MCF 10A (cell line): ENCODE data around the gene FAM13A. TPM values are rescaled to one million over a fixed set of nuclear protein-coding genes. Genes with fewer than 3 reads are reported as not detected.
"Not testable (repeated sequence)": the region's sequence is repeated elsewhere in the genome, so short reads cannot be mapped to it uniquely, and the experiment has no call there.

Experiments
- BruUV-seq: library from RNA; stranded (reverse); fragments of 400-500 nt; replicated peaks from 2 replicates; lab custom pipeline; 2021; lab: Mats Ljungman, UMichigan
- CTCF ChIA-PET: fragments of 300-600 bp; sonication (Branson Sonifier 250); formaldehyde crosslinking; extraction: SDS; loops from one replicate; lab custom pipeline; 2021; ENCODE audit warnings: antibody characterized with exemption, inconsistent platforms; lab: Yijun Ruan, JAX
- POLR2A ChIA-PET: fragments of 300-600, 350-650 bp; sonication (Branson Sonifier 250); formaldehyde crosslinking; extraction: SDS; loops from one replicate; lab custom pipeline; 2020; ENCODE audit warnings: antibody characterized with exemption, inconsistent platforms; lab: Yijun Ruan, JAX
- DNase-seq: peaks from one replicate; pipeline ENCODE4 v3.0.0-alpha.2; 2018; ENCODE audit not compliant: unreplicated experiment
- H3K27ac Mint-ChIP-seq: one replicate; pipeline ENCODE4 v1.8.0; 2022; ENCODE audit warnings: mild to moderate bottlenecking, low read depth, mixed read lengths; ENCODE audit not compliant: unreplicated experiment
- H3K27me3 Mint-ChIP-seq: one replicate; pipeline ENCODE4 v1.8.0; 2022; ENCODE audit warnings: mixed read lengths; ENCODE audit not compliant: insufficient read depth, unreplicated experiment
- H3K36me3 Mint-ChIP-seq: one replicate; pipeline ENCODE4 v1.8.0; 2022; ENCODE audit warnings: mild to moderate bottlenecking, moderate library complexity, mixed read lengths; ENCODE audit not compliant: insufficient read depth, unreplicated experiment
- H3K4me1 Mint-ChIP-seq: one replicate; pipeline ENCODE4 v1.8.0; 2022; ENCODE audit warnings: mixed read lengths; ENCODE audit not compliant: insufficient read depth, unreplicated experiment
- H3K4me3 Mint-ChIP-seq: one replicate; pipeline ENCODE4 v1.8.0; 2022; ENCODE audit warnings: mild to moderate bottlenecking, moderate library complexity, mixed read lengths; ENCODE audit not compliant: unreplicated experiment
- H3K9me3 Mint-ChIP-seq: one replicate; pipeline ENCODE4 v1.8.0; 2022; ENCODE audit warnings: mixed read lengths; ENCODE audit not compliant: unreplicated experiment
- CTCF ChIP-seq: fragments of 200-600 bp; IDR thresholded peaks from one replicate; pipeline ENCODE4 v1.8.0; 2022; ENCODE audit warnings: antibody characterized with exemption, mild to moderate bottlenecking; ENCODE audit not compliant: unreplicated experiment
- intact Hi-C: fragments of 100-400 bp; cut with micrococcal nuclease; formaldehyde crosslinking; loops from 2 replicates; pipeline ENCODE4 v1.14.1; 2022
- total RNA-seq: library from RNA; stranded (reverse); gene quantifications from 2 replicates; pipeline ENCODE4 v1.2.3, GENCODE V29; 2022

Gene FAM13A
- total RNA-seq, 1 experiment from 2014 or later: 11.1 TPM

GRCh38 chr4:89067417-89067816 is 10.4 kb upstream of the FAM13A start:
- ChIA-PET CTCF (interaction anchor here (1.1 kb wide), 1 partner anchor 37 kb away, joined by 3 read pairs; no protein-coding TSS in a partner anchor), POLR2A (interaction anchor here (1.4 to 1.9 kb wide), 2 partner anchors 10 to 11 kb away, joined by 3 to 10 read pairs; partner anchors contain the start of gene FAM13A)
- no peaks in the 10 kb centered on the region for H3K9me3 Mint-ChIP-seq
- H3K36me3 Mint-ChIP-seq: no peaks in the 10 kb centered on the region
- intact Hi-C loops: no loop called here
- no peaks in the 10 kb centered on the region for H3K27me3 Mint-ChIP-seq
- TF ChIP-seq CTCF: no peak
- no peak overlapping the region for H3K27ac Mint-ChIP-seq
- H3K4me3 Mint-ChIP-seq: no peak overlapping the region
- DNase-seq: no peak
- no TSS peak for BruUV-seq
- H3K4me1 Mint-ChIP-seq: no peaks in the 10 kb centered on the region

- Mint-ChIP-seq H3K4me3 (no peak overlapping the region), H3K36me3 (no peaks in the 10 kb centered on the region), H3K9me3 (peaks cover 8% of the 10 kb centered on the region), H3K27ac (no peak overlapping the region), H3K27me3 (no peaks in the 10 kb centered on the region), H3K4me1 (no peaks in the 10 kb centered on the region)
- no TSS peak for BruUV-seq
- no peak for DNase-seq
- ChIA-PET CTCF (interaction anchor here (0.5 to 1.2 kb wide), 3 partner anchors 8 to 46 kb away, joined by 3 read pairs; partner anchors contain the start of gene FAM13A), POLR2A (interaction anchor here (1.1 to 1.5 kb wide), 2 partner anchors 8 to 40 kb away, joined by 4 to 5 read pairs; partner anchors contain the start of gene FAM13A)
- intact Hi-C loops: no loop called here
- no peak for TF ChIP-seq CTCF
Measured at GRCh38 chr4:89064848-89065247, 7.9 kb upstream of the FAM13A start.

- not testable (repeated sequence) for BruUV-seq
Measured at GRCh38 chr4:89057844-89058243, 859 bp upstream of the FAM13A start.

GRCh38 chr4:89056292-89056952 is 563 bp downstream of the FAM13A start:
- no peak for TF ChIP-seq CTCF
- intact Hi-C loops: loop anchor here (2.0 kb wide), 1 partner anchor 54 kb away; the partner anchor contains the start of gene TIGD2
- H3K27me3 Mint-ChIP-seq: no peaks in the 10 kb centered on the region
- ChIA-PET CTCF (interaction anchor here (0.5 to 1.8 kb wide), 10 partner anchors 8 to 397 kb away, joined by 3 to 5 read pairs (median 3); no protein-coding TSS in a partner anchor), POLR2A (interaction anchor here (0.6 to 4.6 kb wide), 25 partner anchors 8 to 772 kb away, joined by 3 to 51 read pairs (median 4); partner anchors contain the start of genes PPM1K and TIGD2)
- no peak for DNase-seq
- TSS peak; percentile 76 for BruUV-seq
- peaks cover 36% of the 10 kb centered on the region for H3K4me1 Mint-ChIP-seq
- peak overlapping the region; percentile 82 for H3K27ac Mint-ChIP-seq
- H3K4me3 Mint-ChIP-seq: peak overlapping the region; percentile 73
- no peaks in the 10 kb centered on the region for H3K36me3 Mint-ChIP-seq
- peaks cover 7% of the 10 kb centered on the region for H3K9me3 Mint-ChIP-seq

More at GRCh38 chr4:89057844-89058243, 859 bp upstream of the FAM13A start:
- H3K27me3 Mint-ChIP-seq, DNase-seq, H3K9me3 Mint-ChIP-seq, H3K36me3 Mint-ChIP-seq: not testable (repeated sequence)
- ChIA-PET POLR2A (interaction anchor here (0.8 to 4.6 kb wide), 9 partner anchors 10 to 1635 kb away, joined by 3 to 51 read pairs (median 8); partner anchors contain the start of genes NUDT9 and TIGD2), CTCF (interaction anchor here (1.3 to 1.8 kb wide), 3 partner anchors 9 to 21 kb away, joined by 3 to 5 read pairs (median 3); no protein-coding TSS in a partner anchor)
- Mint-ChIP-seq H3K27ac (peak overlapping the region; percentile 82), H3K4me3 (peak overlapping the region; percentile 73), H3K4me1 (peaks cover 35% of the 10 kb centered on the region)
- intact Hi-C loops: loop anchor here (2.0 kb wide), 1 partner anchor 53 kb away; the partner anchor contains the start of gene TIGD2
